MM.1S (cell line): ENCODE measurements around the gene KCNIP4.

Source experiments
- DNase-seq: peaks from one replicate; pipeline ENCODE4 v3.0.0-alpha.2; 2015
- H2AFZ ChIP-seq: fragments of 300-600 bp; sonication (generic); 2 replicates; pipeline ENCODE4 v1.6.0; 2016; ENCODE audit warnings: antibody characterized with exemption, low read length
- H3F3A ChIP-seq: fragments of 300-600 bp; sonication (generic); 2 replicates; pipeline ENCODE4 v1.6.1; 2016; ENCODE audit warnings: mild to moderate bottlenecking, antibody characterized with exemption, low read length, moderate library complexity, mixed read lengths; ENCODE audit not compliant: insufficient read depth
- H3K27ac ChIP-seq: fragments of 300-600 bp; sonication (generic); 2 replicates; pipeline ENCODE4 v1.5.1; 2016; ENCODE audit warnings: mild to moderate bottlenecking, low read length
- H3K27me3 ChIP-seq: fragments of 300-600 bp; sonication (generic); replicated peaks from 2 replicates; pipeline ENCODE4 v1.6.0; 2016; ENCODE audit warnings: low read length; ENCODE audit not compliant: insufficient read depth
- H3K36me3 ChIP-seq: fragments of 300-600 bp; sonication (generic); replicated peaks from 2 replicates; pipeline ENCODE4 v1.6.1; 2016; ENCODE audit warnings: mild to moderate bottlenecking, low read length, mixed read lengths; ENCODE audit not compliant: insufficient read depth
- H3K4me1 ChIP-seq: fragments of 300-600 bp; sonication (generic); 2 replicates; pipeline ENCODE4 v1.6.1; 2016; ENCODE audit warnings: low read length, mixed read lengths
- H3K4me2 ChIP-seq: fragments of 300-600 bp; sonication (generic); 2 replicates; pipeline ENCODE4 v1.6.0; 2016; ENCODE audit warnings: low read depth, low read length
- H3K4me3 ChIP-seq: fragments of 300-600 bp; sonication (generic); 2 replicates; pipeline ENCODE4 v1.5.1; 2016; ENCODE audit warnings: low read length, mixed read lengths
- H3K79me2 ChIP-seq: fragments of 300-600 bp; sonication (generic); 2 replicates; pipeline ENCODE4 v1.6.1; 2016; ENCODE audit warnings: mixed run types, low read length, mixed read lengths
- H3K9ac ChIP-seq: fragments of 300-600 bp; sonication (generic); 2 replicates; pipeline ENCODE4 v1.6.1; 2016; ENCODE audit warnings: low read length, mixed read lengths
- H3K9me2 ChIP-seq: fragments of 300-600 bp; sonication (generic); replicated peaks from 2 replicates; pipeline ENCODE4 v1.6.1; 2016; ENCODE audit warnings: mild to moderate bottlenecking, low read length, mixed read lengths; ENCODE audit not compliant: insufficient read depth
- H3K9me3 ChIP-seq: fragments of 300-600 bp; sonication (generic); replicated peaks from 2 replicates; pipeline ENCODE4 v1.6.1; 2016; ENCODE audit warnings: mild to moderate bottlenecking, low read length, mixed read lengths; ENCODE audit not compliant: insufficient read depth
- H4K20me1 ChIP-seq: fragments of 300-600 bp; sonication (generic); 2 replicates; pipeline ENCODE4 v1.6.1; 2016; ENCODE audit warnings: mild to moderate bottlenecking, low read length, moderate library complexity, mixed read lengths; ENCODE audit not compliant: insufficient read depth
- CTCF ChIP-seq: fragments of 300-600 bp; sonication (generic); IDR thresholded peaks from 2 replicates; pipeline ENCODE4 v1.5.1; 2016; ENCODE audit warnings: antibody characterized with exemption, low read length, mixed read lengths
- EZH2 ChIP-seq: fragments of 300-600 bp; sonication (generic); optimal IDR thresholded peaks from 2 replicates; pipeline ENCODE3; 2017; ENCODE audit warnings: low read depth, mild to moderate bottlenecking, antibody characterized with exemption, low read length, mixed read lengths
- EZH2phosphoT487 ChIP-seq: fragments of 300-600 bp; sonication (generic); IDR thresholded peaks from 2 replicates; pipeline ENCODE4 v1.6.1; 2018; ENCODE audit warnings: antibody characterized with exemption, low read length

KCNIP4 gene

GRCh38 chr4:21046141-21046540, 902.4 kb downstream of the KCNIP4 start:
- no peak overlapping the region for H3K4me3 ChIP-seq
- H4K20me1 ChIP-seq, result no peaks in the 10 kb centered on the region

GRCh38 chr4:21045119-21045518, 903.5 kb downstream of the KCNIP4 start:
- H4K20me1 ChIP-seq, result no peaks in the 10 kb centered on the region
- no peak for DNase-seq
- H3K27me3 ChIP-seq, result no peaks in the 10 kb centered on the region
- no peaks in the 10 kb centered on the region for H3K36me3 ChIP-seq
- H3K79me2 ChIP-seq, result no peaks in the 10 kb centered on the region
- no peak overlapping the region for H2AFZ ChIP-seq
- H3K27ac ChIP-seq, result no peak overlapping the region
- no peak overlapping the region for H3K4me2 ChIP-seq
- no peaks in the 10 kb centered on the region for H3K4me1 ChIP-seq
- no peak overlapping the region for H3K9ac ChIP-seq
- H3K9me3 ChIP-seq, result no peaks in the 10 kb centered on the region
- H3F3A ChIP-seq, result no peaks in the 10 kb centered on the region
- H3K9me2 ChIP-seq, result no peaks in the 10 kb centered on the region
- no peak overlapping the region for H3K4me3 ChIP-seq
- TF ChIP-seq CTCF (no peak), EZH2phosphoT487 (no peak), EZH2 (no peak)

More at GRCh38 chr4:21046141-21046540, 902.4 kb downstream of the KCNIP4 start:
- Histone ChIP-seq H3K9me3 (no peaks in the 10 kb centered on the region), H3K4me2 (no peak overlapping the region), H3K4me1 (no peaks in the 10 kb centered on the region), H3F3A (no peaks in the 10 kb centered on the region), H2AFZ (no peak overlapping the region), H3K36me3 (no peaks in the 10 kb centered on the region), H3K79me2 (no peaks in the 10 kb centered on the region), H3K27me3 (no peaks in the 10 kb centered on the region), H3K9me2 (no peaks in the 10 kb centered on the region), H3K27ac (no peak overlapping the region), H3K9ac (no peak overlapping the region)
- TF ChIP-seq EZH2 (no peak), EZH2phosphoT487 (no peak), CTCF (no peak)
- no peak for DNase-seq

- Histone ChIP-seq H3K27ac (no peak overlapping the region), H3K4me3 (no peak overlapping the region), H3K79me2 (no peaks in the 10 kb centered on the region), H2AFZ (no peak overlapping the region), H3K9ac (no peak overlapping the region), H4K20me1 (no peaks in the 10 kb centered on the region), H3K9me3 (no peaks in the 10 kb centered on the region), H3K4me1 (no peaks in the 10 kb centered on the region), H3K9me2 (no peaks in the 10 kb centered on the region), H3K4me2 (no peak overlapping the region), H3F3A (no peaks in the 10 kb centered on the region), H3K36me3 (no peaks in the 10 kb centered on the region), H3K27me3 (no peaks in the 10 kb centered on the region)
- no peak for DNase-seq
- no peak for TF ChIP-seq EZH2
- TF ChIP-seq EZH2phosphoT487, result no peak
- TF ChIP-seq CTCF, result no peak
Measured at GRCh38 chr4:21041708-21042107, 906.9 kb downstream of the KCNIP4 start.
